Measurements from ENCODE around the gene SNAP91. TPM values are rescaled to one million over a fixed set of nuclear protein-coding genes. Genes with fewer than 3 reads are reported as not detected.
"Not testable (repeated sequence)": the region's sequence is repeated elsewhere in the genome, so short reads cannot be mapped to it uniquely, and the experiment has no call there.

Gene SNAP91
- total RNA-seq, 2 donors from 2014 or later: 0.58 to 1.6 TPM

DNA sequence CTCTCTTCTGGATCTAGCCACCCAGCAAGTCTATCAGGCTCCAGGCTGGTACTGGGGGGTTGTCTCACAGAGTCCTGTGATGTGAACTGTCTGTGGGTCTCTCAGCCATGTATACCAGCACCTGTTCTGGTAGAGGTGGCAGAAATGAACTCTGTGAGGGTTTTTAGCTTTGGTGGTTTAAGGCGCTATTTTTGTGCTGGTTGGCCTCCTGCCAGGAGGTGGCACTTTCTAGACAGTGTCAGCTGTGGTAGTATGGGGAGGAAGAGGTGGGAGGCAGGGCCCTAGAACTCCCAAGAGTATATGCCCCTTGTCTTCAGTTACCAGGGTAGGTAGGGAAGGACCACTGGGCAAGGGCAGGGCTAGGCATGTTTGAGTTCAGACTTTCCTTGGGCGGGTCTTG, 75.8 kb downstream of the SNAP91 start:
- TF ChIP-seq, protein P1, sequence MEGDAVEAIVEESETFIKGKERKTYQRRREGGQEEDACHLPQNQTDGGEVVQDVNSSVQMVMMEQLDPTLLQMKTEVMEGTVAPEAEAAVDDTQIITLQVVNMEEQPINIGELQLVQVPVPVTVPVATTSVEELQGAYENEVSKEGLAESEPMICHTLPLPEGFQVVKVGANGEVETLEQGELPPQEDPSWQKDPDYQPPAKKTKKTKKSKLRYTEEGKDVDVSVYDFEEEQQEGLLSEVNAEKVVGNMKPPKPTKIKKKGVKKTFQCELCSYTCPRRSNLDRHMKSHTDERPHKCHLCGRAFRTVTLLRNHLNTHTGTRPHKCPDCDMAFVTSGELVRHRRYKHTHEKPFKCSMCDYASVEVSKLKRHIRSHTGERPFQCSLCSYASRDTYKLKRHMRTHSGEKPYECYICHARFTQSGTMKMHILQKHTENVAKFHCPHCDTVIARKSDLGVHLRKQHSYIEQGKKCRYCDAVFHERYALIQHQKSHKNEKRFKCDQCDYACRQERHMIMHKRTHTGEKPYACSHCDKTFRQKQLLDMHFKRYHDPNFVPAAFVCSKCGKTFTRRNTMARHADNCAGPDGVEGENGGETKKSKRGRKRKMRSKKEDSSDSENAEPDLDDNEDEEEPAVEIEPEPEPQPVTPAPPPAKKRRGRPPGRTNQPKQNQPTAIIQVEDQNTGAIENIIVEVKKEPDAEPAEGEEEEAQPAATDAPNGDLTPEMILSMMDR (conservative IDR thresholded peaks at IDR 0.05): peak; percentile 21
- Mint-ChIP-seq H3K4me1 (peaks cover 9% of the 10 kb centered on the region), H3K27ac (no peak overlapping the region), H3K4me3 (no peak overlapping the region), H3K27me3 (ENCODE audit: insufficient read depth) (no peaks in the 10 kb centered on the region), H3K9me3 (no peaks in the 10 kb centered on the region), H3K36me3 (ENCODE audit: low read depth) (no peaks in the 10 kb centered on the region)
- H3K9ac ChIP-seq (ENCODE audit: extremely low read depth, low read length, poor library complexity, severe bottlenecking): no peak overlapping the region
- H3K4me3 ChIP-seq (ENCODE audit: low read length): no peak overlapping the region
- DNase-seq: peak; percentile 51
- H3K36me3 ChIP-seq (ENCODE audit: control insufficient read depth, insufficient read depth, low read length): no peaks in the 10 kb centered on the region
- no peaks in the 10 kb centered on the region for H3K9me3 ChIP-seq (ENCODE audit: control insufficient read depth, low read length)
- H3K4me1 ChIP-seq (ENCODE audit: control insufficient read depth, insufficient read depth, low read length): no peaks in the 10 kb centered on the region
- H3K27ac ChIP-seq (ENCODE audit: low read depth, low read length): no peak overlapping the region
- no peaks in the 10 kb centered on the region for H3K27me3 ChIP-seq (ENCODE audit: control insufficient read depth, insufficient read depth, low read length, poor library complexity, severe bottlenecking)
- WGBS, 2 experiments (ENCODE audit: insufficient coverage in 1 of 2, insufficient read length in 1 of 2): 98 to 100% methylated on average over 1 to 2 of the region's 2 CpGs

DNA sequence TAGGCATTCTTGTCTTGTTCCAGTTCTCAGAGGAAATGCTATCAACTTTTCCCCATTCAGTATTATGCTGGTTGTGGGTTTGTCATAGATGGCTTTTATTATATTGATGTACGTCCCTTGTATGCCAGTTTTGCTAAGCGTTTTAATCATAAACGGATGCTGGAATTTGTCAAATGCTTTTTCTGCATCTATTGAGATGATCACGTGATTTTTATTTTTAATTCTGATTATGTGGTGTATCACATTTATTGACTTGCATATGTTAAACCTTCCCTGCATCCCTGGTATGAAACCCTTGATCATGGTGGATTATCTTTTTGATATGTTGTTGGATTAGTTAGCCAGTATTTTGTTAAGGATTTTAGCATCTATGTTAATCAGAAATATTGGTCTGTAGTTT, 79.0 kb downstream of the SNAP91 start:
- H3K4me1 ChIP-seq (ENCODE audit: control insufficient read depth, insufficient read depth, low read length); H3K9me3 ChIP-seq (ENCODE audit: control insufficient read depth, low read length); H3K36me3 ChIP-seq (ENCODE audit: control insufficient read depth, insufficient read depth, low read length); H3K27me3 Mint-ChIP-seq (ENCODE audit: insufficient read depth); H3K9ac ChIP-seq (ENCODE audit: extremely low read depth, low read length, poor library complexity, severe bottlenecking); H3K27ac ChIP-seq (ENCODE audit: low read depth, low read length); H3K9me3 Mint-ChIP-seq; H3K36me3 Mint-ChIP-seq (ENCODE audit: low read depth); H3K27me3 ChIP-seq (ENCODE audit: control insufficient read depth, insufficient read depth, low read length, poor library complexity, severe bottlenecking); H3K27ac Mint-ChIP-seq; H3K4me1 Mint-ChIP-seq; H3K4me3 Mint-ChIP-seq; DNase-seq; H3K4me3 ChIP-seq (ENCODE audit: low read length): not testable (repeated sequence)
- WGBS, 2 experiments (ENCODE audit: insufficient coverage in 1 of 2, insufficient read length in 1 of 2): 93 to 94% methylated on average over 4 of the region's 4 CpGs

DNA sequence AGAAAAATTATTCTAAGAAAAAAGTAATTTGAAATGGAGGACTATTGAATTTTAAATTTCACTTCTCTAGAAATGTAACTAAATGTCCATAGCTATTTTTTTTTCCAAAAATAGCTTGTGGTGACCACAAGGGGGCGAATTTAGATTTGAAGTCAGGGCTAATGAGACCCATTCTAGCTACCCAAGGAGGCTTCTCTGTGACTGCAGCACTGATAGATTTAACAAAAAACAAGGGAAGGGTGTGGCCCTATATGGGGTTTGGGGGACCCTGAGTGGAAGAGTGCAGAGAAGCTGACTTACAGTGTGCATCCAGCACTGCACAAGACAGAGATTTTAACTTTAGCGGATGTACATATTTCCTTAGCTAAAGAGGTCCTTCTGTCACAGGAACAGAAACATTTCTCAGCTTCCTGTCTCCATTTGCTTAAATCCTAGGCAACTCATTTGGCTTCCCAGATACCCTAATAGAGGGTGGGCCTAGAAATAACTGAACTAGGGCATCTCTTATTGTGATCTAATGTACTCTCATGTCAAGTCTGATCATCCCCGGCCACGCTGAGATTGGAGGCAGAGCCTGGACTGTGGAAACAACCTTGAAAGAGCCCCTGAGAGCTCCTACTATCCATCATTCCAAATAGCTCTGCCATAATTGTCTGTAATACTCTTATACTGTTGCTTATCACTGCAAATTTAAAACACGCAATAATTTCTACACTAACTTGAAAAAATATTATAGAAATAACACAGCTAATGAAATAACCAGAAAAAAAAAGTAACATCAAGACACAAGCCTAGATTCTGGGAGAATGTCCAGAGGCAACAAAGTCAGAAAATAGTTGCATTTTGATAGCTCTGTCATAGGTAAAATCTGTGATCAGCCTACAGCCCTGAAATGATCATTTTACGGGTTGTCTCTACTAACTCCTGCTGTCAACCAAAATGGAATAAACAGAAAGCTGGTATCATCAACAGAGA, 93.6 kb downstream of the SNAP91 start:
- Mint-ChIP-seq H3K27ac (no peak overlapping the region), H3K4me1 (no peaks in the 10 kb centered on the region), H3K9me3 (no peaks in the 10 kb centered on the region), H3K4me3 (no peak overlapping the region), H3K27me3 (ENCODE audit: insufficient read depth) (no peaks in the 10 kb centered on the region), H3K36me3 (ENCODE audit: low read depth) (no peaks in the 10 kb centered on the region)
- Histone ChIP-seq H3K27ac (ENCODE audit: low read depth, low read length) (no peak overlapping the region), H3K36me3 (ENCODE audit: control insufficient read depth, insufficient read depth, low read length) (no peaks in the 10 kb centered on the region), H3K4me3 (ENCODE audit: low read length) (no peak overlapping the region), H3K4me1 (ENCODE audit: control insufficient read depth, insufficient read depth, low read length) (no peaks in the 10 kb centered on the region), H3K27me3 (ENCODE audit: control insufficient read depth, insufficient read depth, low read length, poor library complexity, severe bottlenecking) (no peaks in the 10 kb centered on the region), H3K9ac (ENCODE audit: extremely low read depth, low read length, poor library complexity, severe bottlenecking) (no peak overlapping the region), H3K9me3 (ENCODE audit: control insufficient read depth, low read length) (no peaks in the 10 kb centered on the region)
- DNase-seq: peak; percentile 58
- WGBS, 2 experiments (ENCODE audit: insufficient coverage in 1 of 2, insufficient read length in 1 of 2): 70 to 78% methylated on average over 4 to 6 of the region's 6 CpGs
- TF ChIP-seq, protein P1 (conservative IDR thresholded peaks at IDR 0.05): peak; percentile 83
